ENCODE data around the gene TMSB10. TPM values are rescaled to one million over a fixed set of nuclear protein-coding genes. Genes with fewer than 3 reads are reported as not detected.
"Not testable (repeated sequence)": the region's sequence is repeated elsewhere in the genome, so short reads cannot be mapped to it uniquely, and the experiment has no call there.

Gene TMSB10
- total RNA-seq, 2 donors from 2014 or later: 1,502 to 3,073 TPM

DNA sequence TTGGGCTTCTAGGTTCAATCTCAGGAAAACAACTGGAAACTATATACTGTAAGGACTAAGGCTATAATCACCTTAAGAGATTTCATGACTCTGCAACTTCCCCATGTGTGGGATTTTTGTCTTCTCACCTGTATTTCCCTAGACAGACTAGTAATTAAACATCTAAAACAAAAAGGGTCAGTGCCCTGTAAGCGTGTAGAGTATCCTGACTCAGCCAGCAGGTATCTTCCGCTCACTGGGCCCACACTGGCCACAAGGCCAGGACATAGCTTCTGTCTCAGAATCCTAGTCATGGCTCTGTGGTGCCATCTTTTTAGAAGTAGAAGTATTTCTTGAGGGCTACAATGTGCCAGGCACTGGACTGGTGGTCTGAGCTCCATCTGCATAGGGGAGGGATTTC lies 36.7 kb downstream of the TMSB10 start:
- peaks cover 41 to 43% of the 10 kb centered on the region in 2 donors for H3K4me1 Mint-ChIP-seq (ENCODE audit: low read depth in 2 of 2)
- H3K36me3 Mint-ChIP-seq: no peaks in the 10 kb centered on the region
- no peaks in the 10 kb centered on the region for H3K27me3 Mint-ChIP-seq
- ATAC-seq (no peak), DNase-seq (ENCODE audit: low spot score) (no peak)
- H3K9me3 Mint-ChIP-seq: no peaks in the 10 kb centered on the region
- no peak overlapping the region for H3K4me3 Mint-ChIP-seq
- peak overlapping the region in 1 of 2 donors; percentile 37 for H3K27ac Mint-ChIP-seq

DNA sequence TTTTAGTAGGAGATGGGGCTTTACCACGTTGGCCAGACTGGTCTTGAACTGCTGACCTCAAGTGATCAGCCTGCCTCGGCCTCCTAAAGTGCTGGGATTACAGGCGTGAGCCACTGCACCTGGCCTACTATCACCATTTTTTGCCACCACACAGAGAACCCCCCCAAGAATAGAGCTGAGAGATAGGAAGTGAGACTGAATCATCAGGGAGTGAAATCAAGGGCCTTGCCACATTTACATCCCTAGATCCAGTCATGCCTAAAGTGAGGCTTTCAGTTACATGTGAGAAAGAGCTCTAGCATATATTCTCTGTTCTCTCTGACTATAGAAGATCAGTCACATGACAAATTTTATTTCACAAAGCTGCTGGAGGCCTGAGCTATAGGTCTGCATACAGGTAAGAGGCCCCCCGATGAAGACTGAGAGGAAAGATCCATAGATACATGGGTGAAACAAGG lies 37.5 kb downstream of the TMSB10 start:
- Mint-ChIP-seq H3K4me1 (ENCODE audit: low read depth in 2 of 2) (peaks cover 39 to 43% of the 10 kb centered on the region in 2 donors), H3K4me3 (no peak overlapping the region), H3K36me3 (no peaks in the 10 kb centered on the region), H3K27me3 (no peaks in the 10 kb centered on the region), H3K9me3 (no peaks in the 10 kb centered on the region), H3K27ac (peak overlapping the region; percentile 18 to 76)
- DNase-seq (ENCODE audit: low spot score): no peak
- no peak for ATAC-seq

DNA sequence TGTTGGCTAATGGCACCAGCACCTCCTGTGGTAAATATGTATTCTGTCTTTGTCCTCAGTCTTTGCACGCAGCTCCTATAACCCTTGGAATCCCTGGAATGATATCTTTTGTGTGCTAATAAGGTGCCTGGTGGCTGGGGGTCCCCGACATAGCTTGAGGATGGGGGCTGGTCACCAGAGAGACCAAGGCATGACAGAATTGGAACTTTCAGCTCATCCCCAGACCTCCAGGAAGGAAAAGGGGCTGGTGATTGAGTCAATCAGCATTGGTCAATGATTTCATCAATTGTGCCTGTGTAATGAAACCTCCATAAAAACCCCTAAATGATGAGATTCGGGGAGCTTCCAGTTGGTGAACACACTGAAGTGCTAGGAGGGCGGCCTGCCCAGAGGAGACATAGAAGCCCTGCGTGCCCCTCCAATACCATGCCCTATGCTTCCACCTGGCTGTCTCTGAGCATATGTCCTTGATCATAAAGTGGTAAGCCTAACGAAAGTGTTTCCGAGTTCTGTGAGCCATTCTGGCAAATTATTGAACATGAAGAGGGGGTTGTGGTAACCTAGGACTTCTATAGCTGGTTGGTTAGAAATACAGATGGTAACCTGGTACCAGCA lies 38.9 kb downstream of the TMSB10 start:
- no peak for ATAC-seq
- no peaks in the 10 kb centered on the region for H3K9me3 Mint-ChIP-seq
- H3K27me3 Mint-ChIP-seq: no peaks in the 10 kb centered on the region
- peak overlapping the region; percentile 86 to 88 for H3K27ac Mint-ChIP-seq
- H3K36me3 Mint-ChIP-seq: no peaks in the 10 kb centered on the region
- no peak for DNase-seq (ENCODE audit: low spot score)
- H3K4me3 Mint-ChIP-seq: peak overlapping the region; percentile 8
- peaks cover 32 to 37% of the 10 kb centered on the region in 2 donors for H3K4me1 Mint-ChIP-seq (ENCODE audit: low read depth in 2 of 2)

DNA sequence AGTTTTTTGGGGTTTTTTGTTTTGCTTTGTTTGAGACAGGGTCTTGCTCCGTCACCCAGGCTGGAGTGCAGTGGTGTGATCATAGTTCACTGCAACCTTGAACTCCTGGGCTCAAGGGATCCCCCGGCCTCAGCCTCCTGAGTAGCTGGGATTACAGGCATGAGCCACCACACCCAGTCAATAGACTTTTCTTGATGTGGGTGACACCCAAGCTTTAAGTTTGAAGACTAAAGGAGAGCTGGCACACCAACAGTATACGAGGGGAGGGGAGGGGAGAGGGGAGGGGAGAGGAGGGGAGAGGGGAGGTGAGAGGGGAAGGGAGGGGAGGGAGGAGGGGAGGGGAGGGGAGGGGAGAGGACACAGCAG lies 40.4 kb downstream of the TMSB10 start:
- not testable (repeated sequence) for H3K27me3 Mint-ChIP-seq; H3K36me3 Mint-ChIP-seq; H3K9me3 Mint-ChIP-seq; DNase-seq (ENCODE audit: low spot score); ATAC-seq
- Mint-ChIP-seq H3K27ac (peak overlapping the region; percentile 86 to 88), H3K4me3 (peak overlapping the region; percentile 68), H3K4me1 (ENCODE audit: low read depth in 2 of 2) (peaks cover 25 to 30% of the 10 kb centered on the region in 2 donors)

DNA sequence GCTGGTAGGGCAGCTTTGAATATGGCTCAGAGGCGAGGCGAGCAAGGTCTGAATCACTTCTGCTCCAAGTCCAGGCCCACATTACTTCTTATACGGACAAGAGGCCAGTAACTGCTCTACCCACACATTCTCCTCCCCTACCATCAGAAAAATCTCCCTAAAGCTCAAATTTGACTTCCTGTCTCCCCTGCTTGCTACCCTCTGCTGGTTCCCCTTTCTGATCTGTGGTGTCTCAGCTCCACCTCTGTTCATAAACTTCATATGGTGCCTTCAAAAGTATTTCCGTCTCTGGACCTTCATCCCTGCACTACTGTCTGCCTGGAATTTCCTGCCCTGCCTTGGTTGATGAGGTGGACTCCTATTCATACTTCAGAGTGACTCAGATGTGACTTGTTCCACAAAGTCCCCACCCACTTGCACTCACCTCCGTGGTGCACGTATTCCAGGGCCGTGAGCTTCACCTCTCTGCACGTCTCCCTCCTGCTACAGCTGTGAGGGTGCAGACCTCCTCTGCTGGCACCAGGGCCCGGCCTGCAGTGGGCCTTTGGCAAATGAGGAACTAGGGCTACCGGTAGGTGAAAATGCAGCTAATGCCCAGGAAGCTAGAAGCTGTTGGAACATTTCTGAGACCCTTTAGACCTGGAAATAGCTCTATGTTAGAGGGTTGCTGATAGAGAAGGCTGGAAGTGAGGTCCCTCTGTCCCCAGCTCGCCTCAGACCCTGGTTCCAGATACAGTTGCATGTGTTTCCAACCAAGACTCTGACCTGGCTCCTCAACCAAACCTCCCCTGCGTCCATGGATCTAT lies 41.0 kb downstream of the TMSB10 start:
- H3K27me3 Mint-ChIP-seq: no peaks in the 10 kb centered on the region
- H3K4me3 Mint-ChIP-seq: peak overlapping the region; percentile 68
- H3K27ac Mint-ChIP-seq: peak overlapping the region; percentile 86 to 88
- no peaks in the 10 kb centered on the region for H3K9me3 Mint-ChIP-seq
- no peaks in the 10 kb centered on the region for H3K36me3 Mint-ChIP-seq
- DNase-seq (ENCODE audit: low spot score) (peak; percentile 75), ATAC-seq (peak; percentile 92 to 93)
- H3K4me1 Mint-ChIP-seq (ENCODE audit: low read depth in 2 of 2): peaks cover 25 to 30% of the 10 kb centered on the region in 2 donors

DNA sequence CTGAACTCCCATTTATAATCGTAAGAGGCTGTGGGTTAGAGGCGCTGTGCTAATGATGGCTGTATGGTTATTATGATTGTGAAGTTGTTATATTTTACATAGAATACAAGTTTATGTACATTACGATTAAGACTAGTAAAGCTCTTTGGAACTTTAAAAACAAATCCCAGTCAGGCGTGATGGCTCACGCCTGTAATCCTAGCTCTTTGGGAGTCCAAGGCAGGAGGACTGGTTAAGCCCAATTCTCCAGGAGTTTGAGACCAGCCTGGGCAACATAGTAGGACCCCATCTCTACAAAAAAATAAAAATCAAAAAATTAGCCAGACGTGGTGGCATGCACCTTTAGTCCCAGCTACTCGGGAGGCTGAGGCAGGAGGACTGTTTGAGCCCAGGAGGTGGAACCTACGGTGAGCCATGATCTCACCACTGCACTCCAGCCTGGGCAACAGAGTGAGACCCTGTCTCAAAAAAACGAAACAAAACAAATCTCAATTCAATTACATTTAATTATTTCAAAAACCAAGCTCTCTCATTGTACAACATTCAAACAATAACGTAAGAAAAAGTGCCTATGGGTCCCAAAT lies 41.6 kb downstream of the TMSB10 start:
- DNase-seq (ENCODE audit: low spot score): no peak
- no peak for ATAC-seq
- Mint-ChIP-seq H3K9me3 (no peaks in the 10 kb centered on the region), H3K27me3 (no peaks in the 10 kb centered on the region), H3K4me1 (ENCODE audit: low read depth in 2 of 2) (peaks cover 25 to 30% of the 10 kb centered on the region in 2 donors), H3K27ac (peak overlapping the region; percentile 86 to 88), H3K4me3 (peak overlapping the region; percentile 68), H3K36me3 (no peaks in the 10 kb centered on the region)

DNA sequence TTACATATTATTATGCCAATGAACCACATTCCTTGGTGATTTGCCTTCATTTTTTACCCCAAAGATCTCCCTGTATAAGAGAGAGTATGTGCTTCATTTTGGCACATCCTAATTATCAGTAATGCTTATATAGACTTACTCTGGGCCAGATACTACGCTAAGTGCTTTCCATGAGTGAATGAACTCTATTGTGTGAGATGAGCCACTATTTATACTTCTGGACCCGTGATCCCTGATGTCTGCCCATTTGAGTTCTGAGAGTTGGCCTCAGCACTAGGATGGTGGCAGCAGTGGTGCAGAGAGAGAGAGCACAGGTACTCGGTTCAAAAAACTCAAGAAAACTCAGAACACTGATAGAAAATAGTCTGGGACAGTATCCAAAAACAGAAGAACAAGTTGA lies 48.1 kb downstream of the TMSB10 start:
- DNase-seq (ENCODE audit: low spot score) (no peak), ATAC-seq (no peak)
- Mint-ChIP-seq H3K36me3 (no peaks in the 10 kb centered on the region), H3K4me1 (ENCODE audit: low read depth in 2 of 2) (peaks cover 0 to 9% of the 10 kb centered on the region in 2 donors), H3K27ac (peak overlapping the region in 1 of 2 donors; percentile 65), H3K9me3 (no peaks in the 10 kb centered on the region), H3K4me3 (no peak overlapping the region), H3K27me3 (no peaks in the 10 kb centered on the region)

DNA sequence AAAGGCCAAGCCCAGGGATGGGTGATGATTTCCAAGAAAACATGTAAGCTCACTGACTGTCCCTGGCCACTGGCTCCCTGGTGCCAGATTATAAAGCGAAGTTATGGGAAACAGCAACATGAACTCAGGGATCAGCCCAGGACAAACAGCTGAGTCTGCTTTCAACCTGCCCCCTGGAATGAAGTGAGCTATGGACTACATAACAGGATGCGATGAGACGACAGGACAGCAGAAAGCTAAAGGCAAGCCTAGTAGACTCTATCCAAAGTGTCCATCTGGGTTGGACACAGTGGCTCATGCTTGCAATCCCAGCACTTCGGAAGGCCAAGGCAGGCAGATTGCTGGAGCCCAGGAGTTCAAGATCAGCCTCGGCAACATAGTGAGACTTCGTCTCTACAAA lies 48.9 kb downstream of the TMSB10 start:
- ATAC-seq: no peak
- H3K4me3 Mint-ChIP-seq: no peak overlapping the region
- H3K9me3 Mint-ChIP-seq: no peaks in the 10 kb centered on the region
- H3K36me3 Mint-ChIP-seq: no peaks in the 10 kb centered on the region
- peaks cover 0 to 12% of the 10 kb centered on the region in 2 donors for H3K4me1 Mint-ChIP-seq (ENCODE audit: low read depth in 2 of 2)
- peak overlapping the region in 1 of 2 donors; percentile 65 for H3K27ac Mint-ChIP-seq
- no peak for DNase-seq (ENCODE audit: low spot score)
- no peaks in the 10 kb centered on the region for H3K27me3 Mint-ChIP-seq

Other genes starting within 250 kb of the TMSB10 start
- gene TRABD2A, start 24.6 kb upstream of the TMSB10 start, total RNA-seq: 10 to 100 TPM in 1 of 2 donors, 1 to 10 TPM in 1; 6.6 to 18.3 TPM
- 100 to 1,000 TPM in 1 of 2 donors, 10 to 100 TPM in 1; 96.1 to 117 TPM for gene KCMF1, start 65.5 kb downstream of the TMSB10 start, total RNA-seq
- gene TCF7L1, start 227.7 kb downstream of the TMSB10 start, total RNA-seq: under 1 TPM in 1 of 2 donors, not detected in 1; 0.14 TPM